Kidney (tissue), 14 donors: ENCODE measurements around the gene TMEM45B. TPM values are rescaled to one million over a fixed set of nuclear protein-coding genes. Genes with fewer than 3 reads are reported as not detected.

ENCODE experiments used
- DNase-seq, 5 donors: peaks; one replicate each; pipeline ENCODE4 v3.0.0-alpha.2; 2013 to 2020
- FAIRE-seq: peaks from 2 replicates; lab custom pipeline; 2012; peaks lifted over from hg19 to GRCh38; lab: Jason Lieb, UNC
- H3K27ac ChIP-seq, 2 donors: one replicate each; pipeline ENCODE4 v1.7.0; 2013; ENCODE audit warnings: low read depth in 2 of 2, low read length in 2 of 2, inconsistent platforms in 1 of 2
- H3K27me3 ChIP-seq: one replicate; pipeline ENCODE4 v1.7.1; 2013; ENCODE audit warnings: low read length, inconsistent platforms; ENCODE audit not compliant: control insufficient read depth, insufficient read depth
- H3K36me3 ChIP-seq, 3 donors: one replicate each; pipeline versions ENCODE4 v1.7.0 to v1.7.1; 2013; ENCODE audit warnings: low read length in 3 of 3, control low read depth in 1 of 3, inconsistent platforms in 1 of 3; ENCODE audit not compliant: insufficient read depth in 3 of 3, control insufficient read depth in 2 of 3
- H3K4me1 ChIP-seq, 3 donors: one replicate each; pipeline versions ENCODE4 v1.7.0 to v1.7.1; 2013; ENCODE audit warnings: low read length in 3 of 3, inconsistent platforms in 1 of 3, low read depth in 1 of 3; ENCODE audit not compliant: control insufficient read depth in 2 of 3, insufficient read depth in 2 of 3
- H3K4me3 ChIP-seq, 3 donors: one replicate each; pipeline versions ENCODE4 v1.7.0 to v1.8.1; 2013; ENCODE audit warnings: low read length in 3 of 3, control low read depth in 1 of 3, inconsistent platforms in 1 of 3
- H3K9ac ChIP-seq, 3 donors: one replicate each; pipeline versions ENCODE4 v1.7.0 to v1.7.1; 2013; ENCODE audit warnings: low read length in 3 of 3, control low read depth in 1 of 3, inconsistent platforms in 1 of 3
- H3K9me3 ChIP-seq, 3 donors: one replicate each; pipeline versions ENCODE4 v1.7.0 to v1.7.1; 2013; ENCODE audit warnings: low read length in 3 of 3, control low read depth in 1 of 3, inconsistent platforms in 1 of 3; ENCODE audit not compliant: control insufficient read depth in 2 of 3, insufficient read depth in 1 of 3
- intact Hi-C: fragments of 100-400 bp; cut with DNase I; formaldehyde crosslinking; loops from one replicate; pipeline ENCODE4 v1.11.1; 2022
- polyA plus RNA-seq: library from polyadenylated mRNA; stranded (reverse); fragments of 350-450 nt; fragmentation: Illumina TruSeq; extraction: RNeasy Lipid Tissue Mini Kit (QIAGEN cat#74804); gene quantifications from one replicate; pipeline ENCODE4 v1.2.3, GENCODE V29; 2014; ENCODE audit warnings: low read depth, low replicate concordance; ENCODE audit not compliant: insufficient read depth
- total RNA-seq: library from RNA; stranded (reverse); fragmentation: NEBNext Ultra II Directional; extraction: Animal tissue kit (Norgen Biotek cat#: 25700); gene quantifications from one replicate; pipeline ENCODE4 v1.2.1, GENCODE V29; 2021
- TF ChIP-seq, protein P1 (sequence below): IDR thresholded peaks from 3 replicates; pipeline ENCODE4 v1.5.1; 2012; ENCODE audit warnings: mild to moderate bottlenecking, moderate library complexity, borderline replicate concordance; ENCODE audit not compliant: insufficient read depth; ENCODE audit errors: extremely low read depth
- donor health status: control.
- donor health status: control.
- donor health status: control.
- donor health status: control.
- donor health status: control.
- donor health status: DM: yes; HTN: yes; CAD: no.
- donor health status: Normal renal cell carcinoma (clear cell type).

Gene TMEM45B
- total and polyA plus RNA-seq, 2 donors from 2014 or later, result 17.7 to 37.5 TPM

DNA sequence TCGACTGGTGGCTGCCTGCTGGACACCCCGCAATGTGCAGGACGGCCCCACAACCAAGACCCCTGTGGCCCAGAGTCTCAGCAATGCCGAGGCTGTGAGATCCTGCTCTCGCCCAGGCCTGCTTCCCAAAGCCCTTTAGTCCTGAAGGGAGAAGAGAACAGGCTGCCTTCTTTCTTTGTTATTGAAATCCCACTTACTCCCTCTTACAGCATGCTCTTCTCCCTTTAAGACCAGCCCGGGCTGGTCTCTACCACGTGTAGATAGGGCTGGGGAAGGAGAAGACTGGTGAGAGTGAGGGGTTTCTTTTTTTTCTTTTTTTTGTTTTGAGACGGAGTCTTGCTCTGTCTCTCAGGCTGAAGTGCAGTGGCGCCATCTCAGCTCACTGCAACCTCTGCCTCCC is 21.3 kb downstream of the TMEM45B start:
- H3K9ac ChIP-seq, result no peak overlapping the region
- H3K4me3 ChIP-seq, result no peak overlapping the region
- TF ChIP-seq, protein P1, sequence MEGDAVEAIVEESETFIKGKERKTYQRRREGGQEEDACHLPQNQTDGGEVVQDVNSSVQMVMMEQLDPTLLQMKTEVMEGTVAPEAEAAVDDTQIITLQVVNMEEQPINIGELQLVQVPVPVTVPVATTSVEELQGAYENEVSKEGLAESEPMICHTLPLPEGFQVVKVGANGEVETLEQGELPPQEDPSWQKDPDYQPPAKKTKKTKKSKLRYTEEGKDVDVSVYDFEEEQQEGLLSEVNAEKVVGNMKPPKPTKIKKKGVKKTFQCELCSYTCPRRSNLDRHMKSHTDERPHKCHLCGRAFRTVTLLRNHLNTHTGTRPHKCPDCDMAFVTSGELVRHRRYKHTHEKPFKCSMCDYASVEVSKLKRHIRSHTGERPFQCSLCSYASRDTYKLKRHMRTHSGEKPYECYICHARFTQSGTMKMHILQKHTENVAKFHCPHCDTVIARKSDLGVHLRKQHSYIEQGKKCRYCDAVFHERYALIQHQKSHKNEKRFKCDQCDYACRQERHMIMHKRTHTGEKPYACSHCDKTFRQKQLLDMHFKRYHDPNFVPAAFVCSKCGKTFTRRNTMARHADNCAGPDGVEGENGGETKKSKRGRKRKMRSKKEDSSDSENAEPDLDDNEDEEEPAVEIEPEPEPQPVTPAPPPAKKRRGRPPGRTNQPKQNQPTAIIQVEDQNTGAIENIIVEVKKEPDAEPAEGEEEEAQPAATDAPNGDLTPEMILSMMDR, result no peak
- H3K36me3 ChIP-seq, result no peaks in the 10 kb centered on the region
- H3K27me3 ChIP-seq, result no peaks in the 10 kb centered on the region
- FAIRE-seq (no peak), DNase-seq (no peak)
- H3K27ac ChIP-seq, result no peak overlapping the region
- intact Hi-C loops, result no loop called here
- H3K4me1 ChIP-seq, result no peaks in the 10 kb centered on the region
- no peaks in the 10 kb centered on the region for H3K9me3 ChIP-seq

DNA sequence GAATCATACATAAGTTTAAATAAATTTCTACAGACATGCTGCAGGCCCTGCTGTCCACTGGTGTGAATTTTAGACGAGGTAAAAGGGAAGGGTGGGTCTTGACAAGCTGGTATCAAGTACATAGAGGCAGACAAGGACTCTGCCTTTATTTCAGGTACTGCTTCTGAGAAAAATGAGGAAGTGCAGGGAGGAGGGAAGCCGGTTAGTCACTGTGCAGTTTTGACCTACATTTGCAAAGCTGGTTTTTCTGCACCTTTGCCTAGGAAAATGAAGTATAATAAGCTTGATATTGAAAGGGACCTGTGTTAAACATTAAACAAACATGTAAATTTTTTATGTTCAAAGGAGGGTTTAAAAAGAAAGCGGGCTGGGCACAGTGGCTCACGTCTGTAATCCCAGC is 24.6 kb downstream of the TMEM45B start:
- Histone ChIP-seq H3K4me1 (no peaks in the 10 kb centered on the region), H3K27ac (no peak overlapping the region), H3K9ac (no peak overlapping the region), H3K27me3 (no peaks in the 10 kb centered on the region), H3K4me3 (no peak overlapping the region), H3K36me3 (no peaks in the 10 kb centered on the region), H3K9me3 (no peaks in the 10 kb centered on the region)
- intact Hi-C loops, result no loop called here
- FAIRE-seq (no peak), DNase-seq (peak in 2 of 5 donors; percentile 32)
- TF ChIP-seq, protein P1, result no peak

DNA sequence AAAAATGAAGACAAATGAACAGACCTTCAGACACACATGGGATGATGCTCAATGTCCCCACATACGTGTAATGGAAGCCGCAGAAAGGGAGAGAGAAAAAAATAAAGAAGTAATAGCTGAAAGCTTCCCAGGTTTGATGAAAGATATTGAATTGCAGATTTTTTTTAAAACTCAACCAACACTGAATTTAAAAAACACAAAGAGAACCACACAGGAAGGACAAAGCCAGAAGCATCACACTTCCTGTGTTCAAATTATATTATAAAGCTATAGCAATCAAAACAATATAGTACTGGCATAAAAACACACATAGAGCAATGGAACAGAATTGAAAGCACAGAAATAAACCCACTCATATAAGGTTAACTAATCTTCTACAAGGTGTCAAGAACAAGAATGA is 26.5 kb downstream of the TMEM45B start:
- TF ChIP-seq, protein P1, result no peak
- Histone ChIP-seq H3K27me3 (no peaks in the 10 kb centered on the region), H3K36me3 (no peaks in the 10 kb centered on the region), H3K9ac (no peak overlapping the region), H3K4me3 (no peak overlapping the region), H3K27ac (no peak overlapping the region), H3K4me1 (no peaks in the 10 kb centered on the region), H3K9me3 (no peaks in the 10 kb centered on the region)
- DNase-seq, result no peak
- FAIRE-seq, result no peak
- intact Hi-C loops, result no loop called here
